GM21390 (cell line): ENCODE data around the gene HOXA9.

Experiments
- ATAC-seq: cut with Tn5 transposase; IDR thresholded peaks from one replicate; pipeline ENCODE4 v1.9.1; 2021; ENCODE audit not compliant: unreplicated experiment

The HOXA9 gene

GRCh38 chr7:27188386-27189294, 23.3 kb upstream of the HOXA9 start:
- ATAC-seq: no peak

- ATAC-seq: no peak
Observed at GRCh38 chr7:27187475-27188385, 22.4 kb upstream of the HOXA9 start.

- ATAC-seq: no peak
Observed at GRCh38 chr7:27186668-27187474, 21.5 kb upstream of the HOXA9 start.

- no peak for ATAC-seq
Observed at GRCh38 chr7:27185854-27186667, 20.7 kb upstream of the HOXA9 start.

GRCh38 chr7:27185013-27185853, 19.9 kb upstream of the HOXA9 start, which contains the start of gene HOXA11:
TSS of gene HOXA11 (minus strand) at chr7:27185232. CDS start at chr7:27185144, 88 bp downstream.
- no peak for ATAC-seq

- ATAC-seq: no peak
Observed at GRCh38 chr7:27184337-27185012, 19.1 kb upstream of the HOXA9 start.

GRCh38 chr7:27183682-27184336, 18.5 kb upstream of the HOXA9 start:
- ATAC-seq: no peak

GRCh38 chr7:27182861-27183681, 17.7 kb upstream of the HOXA9 start:
- no peak for ATAC-seq

- ATAC-seq: no peak
Observed at GRCh38 chr7:27182285-27182841, 17.0 kb upstream of the HOXA9 start.

- no peak for ATAC-seq
Observed at GRCh38 chr7:27181795-27182275, 16.5 kb upstream of the HOXA9 start.

GRCh38 chr7:27180431-27181420, 15.4 kb upstream of the HOXA9 start:
- no peak for ATAC-seq

GRCh38 chr7:27179503-27180430, 14.4 kb upstream of the HOXA9 start:
- ATAC-seq: no peak

- no peak for ATAC-seq
Observed at GRCh38 chr7:27179030-27179429, 13.7 kb upstream of the HOXA9 start.

GRCh38 chr7:27178366-27178765, 13.0 kb upstream of the HOXA9 start:
- no peak for ATAC-seq
